Breast epithelium (tissue), 4 donors: Measurements from ENCODE around the gene RERE. TPM values are rescaled to one million over a fixed set of nuclear protein-coding genes. Genes with fewer than 3 reads are reported as not detected.

Experiments used
- DNase-seq, 2 donors: peaks; one replicate each; pipeline ENCODE4 v3.0.0-alpha.2; 2019; ENCODE audit warnings: low spot score in 2 of 2
- H3K27ac ChIP-seq, 2 donors: fragments of 200-600 bp; sonication (generic) in 1 of 2; one replicate each; pipeline ENCODE4 v1.5.1; 2016 to 2019; ENCODE audit warnings: mild to moderate bottlenecking in 1 of 2
- H3K27me3 ChIP-seq, 2 donors: fragments of 200-600 bp; sonication (generic) in 1 of 2; one replicate each; pipeline versions ENCODE4 v1.5.1 to v1.6.0; 2017 to 2019; ENCODE audit warnings: control low read depth in 1 of 2, mild to moderate bottlenecking in 1 of 2
- H3K36me3 ChIP-seq: fragments of 200-600 bp; one replicate; pipeline ENCODE4 v1.5.1; 2019
- H3K4me1 ChIP-seq, 2 donors: fragments of 200-600 bp; sonication (generic); one replicate each; pipeline ENCODE4 v1.5.1; 2016 to 2019; ENCODE audit warnings: control low read depth in 1 of 2
- H3K4me3 ChIP-seq, 3 donors: fragments of 200-600 bp; sonication (generic); 1 replicate in 2 of 3; 2 replicates in 1 of 3; pipeline ENCODE4 v1.5.1; 2016 to 2019; ENCODE audit warnings: mild to moderate bottlenecking in 3 of 3, moderate library complexity in 2 of 3
- H3K9me3 ChIP-seq, 2 donors: fragments of 200-600 bp; sonication (generic) in 1 of 2; one replicate each; pipeline ENCODE4 v1.5.1; 2016 to 2019; ENCODE audit warnings: control low read depth in 1 of 2
- POLR2A ChIP-seq: fragments of 450-650 bp; IDR thresholded peaks from one replicate; pipeline ENCODE4 v1.6.1; 2016; ENCODE audit warnings: antibody characterized with exemption, mild to moderate bottlenecking, moderate library complexity
- POLR2AphosphoS5 ChIP-seq, 3 donors: sonication (generic); formaldehyde crosslinking; IDR thresholded peaks; one replicate each; pipeline ENCODE4 v1.6.1; 2017; ENCODE audit warnings: antibody characterized with exemption in 3 of 3
- intact Hi-C: fragments of 100-400 bp; cut with DNase I; formaldehyde crosslinking; loops from one replicate; pipeline ENCODE4 v1.15.1; 2023; ENCODE audit warnings: low total_unique reads
- total RNA-seq, 3 donors: library from RNA; depleted of rRNA; stranded (reverse); fragments of >200 nt; gene quantifications; one replicate each; pipeline ENCODE4 v1.1.0, GENCODE V29; 2016
- TF ChIP-seq, protein P1 (sequence below), 3 donors: fragments of 450-650 bp; IDR thresholded peaks; one replicate each; pipeline ENCODE4 v1.5.1; 2016 to 2017; ENCODE audit warnings: antibody characterized with exemption in 3 of 3, mild to moderate bottlenecking in 3 of 3, moderate library complexity in 3 of 3

The RERE gene
- total RNA-seq, 3 donors from 2014 or later, result 65.8 to 166 (median 123) TPM

GRCh38 chr1:8721679-8722324, 95.6 kb downstream of the RERE start:
- Histone ChIP-seq H3K36me3 (no peaks in the 10 kb centered on the region), H3K27me3 (no peaks in the 10 kb centered on the region), H3K4me1 (no peaks in the 10 kb centered on the region), H3K9me3 (no peaks in the 10 kb centered on the region), H3K4me3 (no peak overlapping the region), H3K27ac (no peak overlapping the region)
- TF ChIP-seq POLR2AphosphoS5 (IDR thresholded peaks at IDR 0.05), result no peak
- TF ChIP-seq POLR2A, result no peak
- TF ChIP-seq, protein P1, sequence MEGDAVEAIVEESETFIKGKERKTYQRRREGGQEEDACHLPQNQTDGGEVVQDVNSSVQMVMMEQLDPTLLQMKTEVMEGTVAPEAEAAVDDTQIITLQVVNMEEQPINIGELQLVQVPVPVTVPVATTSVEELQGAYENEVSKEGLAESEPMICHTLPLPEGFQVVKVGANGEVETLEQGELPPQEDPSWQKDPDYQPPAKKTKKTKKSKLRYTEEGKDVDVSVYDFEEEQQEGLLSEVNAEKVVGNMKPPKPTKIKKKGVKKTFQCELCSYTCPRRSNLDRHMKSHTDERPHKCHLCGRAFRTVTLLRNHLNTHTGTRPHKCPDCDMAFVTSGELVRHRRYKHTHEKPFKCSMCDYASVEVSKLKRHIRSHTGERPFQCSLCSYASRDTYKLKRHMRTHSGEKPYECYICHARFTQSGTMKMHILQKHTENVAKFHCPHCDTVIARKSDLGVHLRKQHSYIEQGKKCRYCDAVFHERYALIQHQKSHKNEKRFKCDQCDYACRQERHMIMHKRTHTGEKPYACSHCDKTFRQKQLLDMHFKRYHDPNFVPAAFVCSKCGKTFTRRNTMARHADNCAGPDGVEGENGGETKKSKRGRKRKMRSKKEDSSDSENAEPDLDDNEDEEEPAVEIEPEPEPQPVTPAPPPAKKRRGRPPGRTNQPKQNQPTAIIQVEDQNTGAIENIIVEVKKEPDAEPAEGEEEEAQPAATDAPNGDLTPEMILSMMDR (IDR thresholded peaks at IDR 0.05), result no peak
- no peak for DNase-seq
- intact Hi-C loops, result no loop called here

GRCh38 chr1:8720347-8720746, 97.1 kb downstream of the RERE start:
- no peak overlapping the region for H3K4me3 ChIP-seq
- no peaks in the 10 kb centered on the region for H3K27me3 ChIP-seq
- intact Hi-C loops, result no loop called here
- no peak for DNase-seq
- H3K4me1 ChIP-seq, result no peaks in the 10 kb centered on the region
- no peaks in the 10 kb centered on the region for H3K9me3 ChIP-seq
- H3K27ac ChIP-seq, result no peak overlapping the region
- H3K36me3 ChIP-seq, result no peaks in the 10 kb centered on the region
- TF ChIP-seq POLR2A (no peak), POLR2AphosphoS5 (IDR thresholded peaks at IDR 0.05) (no peak)
- TF ChIP-seq, protein P1 (IDR thresholded peaks at IDR 0.05), result no peak

DNA sequence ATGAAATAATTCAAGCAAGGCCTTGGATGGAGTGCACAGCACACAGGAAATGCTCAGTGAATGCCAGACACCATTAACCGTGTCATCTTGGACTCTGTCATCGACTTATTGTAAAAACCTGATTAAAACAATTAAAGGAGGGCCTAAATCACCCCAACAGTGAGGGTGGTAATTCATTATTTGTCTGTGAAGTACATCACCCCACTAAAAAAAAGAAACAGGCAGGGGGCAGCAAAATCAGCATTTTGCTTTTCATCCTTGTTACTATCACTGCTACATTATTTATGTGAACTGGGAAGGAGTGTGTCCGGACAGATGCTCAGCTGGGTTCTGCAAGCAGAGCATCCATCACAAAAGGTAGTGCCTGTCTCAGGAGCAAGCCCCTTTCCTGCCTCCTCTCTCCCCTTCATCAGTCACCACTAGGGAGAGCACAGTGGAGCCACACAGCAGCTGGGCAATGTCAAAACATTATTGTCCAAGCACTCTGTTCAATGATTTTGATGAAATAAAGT, 98.5 kb downstream of the RERE start:
- TF ChIP-seq POLR2A, result no peak
- TF ChIP-seq POLR2AphosphoS5 (IDR thresholded peaks at IDR 0.05), result no peak
- TF ChIP-seq, protein P1 (IDR thresholded peaks at IDR 0.05), result no peak
- H3K4me1 ChIP-seq, result no peaks in the 10 kb centered on the region
- no peaks in the 10 kb centered on the region for H3K27me3 ChIP-seq
- H3K4me3 ChIP-seq, result no peak overlapping the region
- intact Hi-C loops, result no loop called here
- no peak for DNase-seq
- H3K36me3 ChIP-seq, result no peaks in the 10 kb centered on the region
- no peaks in the 10 kb centered on the region for H3K9me3 ChIP-seq
- H3K27ac ChIP-seq, result no peak overlapping the region

- Histone ChIP-seq H3K27ac (no peak overlapping the region), H3K9me3 (no peaks in the 10 kb centered on the region), H3K4me1 (no peaks in the 10 kb centered on the region), H3K27me3 (no peaks in the 10 kb centered on the region), H3K36me3 (no peaks in the 10 kb centered on the region), H3K4me3 (no peak overlapping the region)
- TF ChIP-seq POLR2AphosphoS5 (IDR thresholded peaks at IDR 0.05), result no peak
- TF ChIP-seq, protein P1 (IDR thresholded peaks at IDR 0.05), result no peak
- TF ChIP-seq POLR2A, result no peak
- no peak for DNase-seq
- intact Hi-C loops, result no loop called here
Measured at GRCh38 chr1:8717148-8717547, 100.3 kb downstream of the RERE start.

DNA sequence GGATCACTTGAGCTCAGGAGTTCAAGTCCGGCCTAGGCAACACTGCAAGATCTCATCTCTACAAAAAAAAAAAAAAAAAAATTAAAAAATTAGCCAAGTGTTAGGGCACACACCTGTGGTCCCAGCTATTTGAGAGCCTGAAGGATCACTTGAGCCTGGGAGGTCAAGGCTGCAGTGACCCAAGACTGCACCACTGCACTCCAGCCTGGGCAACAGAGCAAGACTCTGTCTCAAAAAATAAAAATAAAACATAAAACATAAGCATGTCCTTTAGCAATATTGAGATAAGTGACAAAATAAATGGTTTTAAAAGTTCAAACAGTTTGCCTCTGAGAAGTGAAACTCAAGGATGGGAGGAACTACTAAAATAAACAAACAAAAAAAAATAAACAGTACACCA, 101.2 kb downstream of the RERE start:
- Histone ChIP-seq H3K4me3 (no peak overlapping the region), H3K4me1 (no peaks in the 10 kb centered on the region), H3K27me3 (no peaks in the 10 kb centered on the region), H3K36me3 (no peaks in the 10 kb centered on the region), H3K9me3 (no peaks in the 10 kb centered on the region), H3K27ac (no peak overlapping the region)
- DNase-seq, result no peak
- intact Hi-C loops, result no loop called here
- TF ChIP-seq, protein P1 (IDR thresholded peaks at IDR 0.05), result no peak
- TF ChIP-seq POLR2A (no peak), POLR2AphosphoS5 (IDR thresholded peaks at IDR 0.05) (no peak)
